Femur (tissue), 1 donor: Measurements from ENCODE around the gene VDR.

Source experiments
- DNase-seq: peaks from one replicate; pipeline ENCODE4 v3.0.0-alpha.2; 2017

VDR gene

DNA sequence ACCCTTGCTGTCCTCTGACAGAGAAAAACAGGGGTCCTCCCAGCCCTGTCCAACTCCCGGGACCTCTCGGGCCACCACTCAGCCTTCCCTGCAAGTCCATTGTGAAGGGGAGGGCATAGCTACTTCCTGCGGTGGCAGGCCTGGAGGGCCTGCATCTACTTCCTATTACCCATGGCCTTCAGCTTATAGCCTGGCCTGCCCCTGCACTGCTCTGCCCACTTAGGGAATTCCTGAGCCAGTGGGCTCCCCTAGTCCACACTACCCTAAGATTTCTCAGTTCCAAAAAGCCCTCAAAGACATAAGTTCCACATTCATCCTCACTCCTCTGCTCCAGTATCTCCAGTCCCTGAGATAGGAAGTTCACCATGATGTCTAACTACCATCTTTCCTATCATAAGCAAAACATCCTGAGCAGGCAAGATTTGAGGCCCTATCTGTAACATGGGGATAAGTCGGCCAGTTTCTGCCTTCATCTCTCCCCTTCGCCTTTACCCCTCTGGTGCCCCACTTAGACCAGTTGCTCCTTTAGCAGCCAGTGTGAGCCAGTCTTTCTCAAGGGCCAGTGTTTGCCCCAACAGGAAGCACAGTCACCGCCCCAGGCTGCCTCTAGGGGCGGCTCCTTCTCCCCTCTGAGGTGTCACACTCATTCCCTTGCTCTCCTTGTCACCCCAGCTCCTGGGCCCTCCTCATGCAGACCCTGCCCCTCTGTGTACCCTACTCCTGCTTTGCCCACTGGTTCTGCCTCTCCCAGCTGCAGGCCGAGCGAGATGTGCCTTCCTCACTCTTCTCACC lies 96.0 kb downstream of the VDR start:
- no peak for DNase-seq

- peak; percentile 80 for DNase-seq
Measured at GRCh38 chr12:47808050-47808449, 96.7 kb downstream of the VDR start.

DNA sequence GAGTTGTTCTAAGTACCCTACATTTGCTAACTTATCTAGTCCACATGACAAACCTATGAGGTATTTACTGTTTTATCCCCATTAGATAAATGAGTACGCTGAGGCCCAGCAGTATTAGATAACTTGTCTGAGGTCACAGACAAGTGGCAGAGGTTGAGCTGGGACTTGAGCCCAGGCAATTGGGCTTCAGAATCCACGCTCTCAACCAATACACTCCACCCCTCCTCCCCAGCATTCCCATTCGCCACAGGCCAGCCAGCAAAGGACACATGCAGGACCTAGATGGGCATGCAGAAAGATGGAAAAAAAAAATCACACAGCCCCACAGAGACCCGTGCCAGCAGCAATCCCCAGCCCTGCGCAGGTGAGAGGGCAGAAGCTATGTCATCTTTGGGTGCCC lies 97.5 kb downstream of the VDR start:
- DNase-seq: no peak

DNA sequence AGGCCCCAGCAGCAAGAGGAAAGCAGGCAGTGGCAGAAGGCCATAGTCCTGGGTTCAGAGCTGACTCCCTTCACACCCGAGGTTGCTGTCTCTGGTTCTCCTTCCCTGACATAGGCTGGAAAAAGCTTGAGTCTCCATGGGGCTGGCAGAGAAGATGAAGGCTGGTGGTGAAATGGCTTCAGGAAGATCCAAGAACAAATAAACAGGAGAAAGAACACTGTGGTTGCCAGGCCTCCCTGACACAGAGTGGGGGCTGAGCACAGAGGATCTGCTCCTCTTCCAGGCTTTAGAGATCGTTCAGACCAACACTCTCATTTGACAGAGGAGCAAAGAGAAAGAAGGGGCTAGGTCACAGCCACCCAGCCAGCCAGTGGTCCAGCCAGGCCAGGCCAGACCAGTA lies 99.4 kb downstream of the VDR start:
- no peak for DNase-seq

GRCh38 chr12:47804171-47804570 lies 100.6 kb downstream of the VDR start:
- DNase-seq: no peak

- no peak for DNase-seq
Measured at GRCh38 chr12:47803191-47803875, 101.5 kb downstream of the VDR start.

DNA sequence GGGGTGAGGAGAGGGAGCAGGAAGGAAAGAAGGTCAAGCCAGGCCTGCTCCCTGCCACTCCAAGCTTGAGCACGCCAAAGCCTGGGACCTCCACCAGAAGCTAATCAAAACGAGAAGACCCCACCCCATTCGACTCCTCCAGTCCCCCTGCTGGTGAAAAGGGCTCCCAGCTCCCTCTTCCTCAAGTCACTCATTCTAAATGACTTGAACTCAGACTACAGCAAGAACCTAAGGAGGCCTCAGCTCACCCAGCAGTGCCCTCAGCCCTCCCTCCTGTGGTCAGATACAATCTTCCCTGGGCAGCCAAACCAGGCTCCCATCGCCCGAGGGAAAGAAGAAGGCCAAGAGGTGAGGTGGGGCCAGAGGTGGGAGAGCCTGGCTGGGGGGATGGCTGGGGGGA lies 102.5 kb downstream of the VDR start:
- DNase-seq: no peak

GRCh38 chr12:47801904-47802246 lies 102.9 kb downstream of the VDR start:
- DNase-seq: no peak

DNA sequence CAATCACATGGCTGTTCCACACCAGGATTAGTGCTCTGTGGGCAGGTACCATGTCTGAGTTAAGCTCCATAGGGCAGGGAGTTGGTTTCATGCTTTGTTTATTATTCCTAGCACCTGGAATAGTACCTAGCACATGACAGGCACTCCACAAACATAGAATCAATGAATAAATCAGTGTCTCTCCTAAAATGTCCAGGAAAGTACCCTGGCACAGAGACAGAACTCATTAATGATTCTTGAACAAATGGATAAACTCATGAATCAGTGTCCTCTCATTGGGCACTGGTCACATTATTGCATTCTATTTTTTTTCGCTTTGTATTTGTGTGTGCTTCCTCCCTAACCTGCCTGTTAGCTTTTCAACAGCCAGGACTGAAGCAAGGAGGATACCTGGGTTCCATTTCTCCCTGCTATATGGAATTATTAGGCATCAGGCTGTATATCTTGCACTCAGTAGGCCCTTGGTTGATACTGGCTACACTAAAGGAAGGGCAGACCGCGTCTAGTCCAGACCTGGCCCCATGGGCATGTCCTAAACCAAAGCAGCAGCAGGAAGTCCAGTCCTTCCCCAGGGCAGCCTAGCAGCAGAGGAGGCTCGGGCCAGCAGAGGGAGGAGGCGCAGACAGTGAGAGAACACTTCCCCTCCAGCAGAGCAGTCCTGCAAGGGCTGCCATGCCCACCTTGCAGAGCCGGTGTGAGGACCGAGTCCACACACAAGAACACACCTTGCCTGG lies 103.5 kb downstream of the VDR start:
- DNase-seq: no peak

DNA sequence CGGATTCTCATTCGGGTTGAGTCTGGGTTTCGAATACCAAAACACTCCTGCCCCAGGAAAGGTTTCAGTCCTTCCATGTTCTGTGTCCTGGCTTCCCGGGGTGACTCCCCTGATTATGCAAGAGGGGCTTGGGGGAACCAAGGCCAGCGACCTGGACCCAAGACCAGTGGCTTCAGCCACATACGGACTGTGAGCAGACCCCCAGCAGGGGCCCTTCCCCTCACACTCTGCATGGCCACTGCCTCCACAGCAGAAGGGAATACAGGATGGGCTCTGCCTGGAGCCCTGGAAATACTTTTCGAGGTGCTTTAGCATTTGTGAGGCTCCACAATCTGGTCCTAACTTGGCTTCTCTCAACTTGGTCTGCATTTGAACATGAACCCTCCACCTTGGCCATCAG lies 104.2 kb downstream of the VDR start:
- DNase-seq: no peak

DNA sequence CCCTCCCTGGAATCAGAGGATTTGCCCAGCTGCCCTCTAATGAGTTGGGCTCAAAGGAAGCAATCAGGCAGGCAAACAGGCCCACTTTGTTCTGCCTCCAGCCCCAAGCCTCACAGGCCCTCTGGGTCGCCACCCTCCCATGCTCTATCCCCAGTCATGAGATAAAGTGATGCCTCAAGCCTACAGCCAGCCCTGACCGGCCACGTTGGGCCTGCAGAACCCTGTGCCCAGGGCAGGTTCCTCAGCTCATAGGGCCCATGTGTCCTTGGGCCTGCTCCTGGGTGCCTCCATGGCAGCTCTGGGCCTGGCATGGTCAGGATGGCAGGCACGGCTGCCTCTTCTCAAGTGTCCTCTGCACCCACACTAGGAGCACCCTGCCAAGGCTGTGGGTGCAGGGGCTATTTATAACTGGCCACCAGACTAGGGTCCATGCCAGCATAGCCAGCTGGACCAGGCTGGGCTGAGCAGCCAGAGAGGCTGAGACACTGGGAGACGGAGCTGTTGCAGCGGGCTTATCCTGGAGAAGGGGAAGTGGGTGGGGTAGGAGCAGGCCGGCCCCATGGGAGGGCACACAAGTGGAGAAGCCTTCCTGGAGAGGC lies 105.3 kb downstream of the VDR start:
- peak; percentile 57 for DNase-seq

DNA sequence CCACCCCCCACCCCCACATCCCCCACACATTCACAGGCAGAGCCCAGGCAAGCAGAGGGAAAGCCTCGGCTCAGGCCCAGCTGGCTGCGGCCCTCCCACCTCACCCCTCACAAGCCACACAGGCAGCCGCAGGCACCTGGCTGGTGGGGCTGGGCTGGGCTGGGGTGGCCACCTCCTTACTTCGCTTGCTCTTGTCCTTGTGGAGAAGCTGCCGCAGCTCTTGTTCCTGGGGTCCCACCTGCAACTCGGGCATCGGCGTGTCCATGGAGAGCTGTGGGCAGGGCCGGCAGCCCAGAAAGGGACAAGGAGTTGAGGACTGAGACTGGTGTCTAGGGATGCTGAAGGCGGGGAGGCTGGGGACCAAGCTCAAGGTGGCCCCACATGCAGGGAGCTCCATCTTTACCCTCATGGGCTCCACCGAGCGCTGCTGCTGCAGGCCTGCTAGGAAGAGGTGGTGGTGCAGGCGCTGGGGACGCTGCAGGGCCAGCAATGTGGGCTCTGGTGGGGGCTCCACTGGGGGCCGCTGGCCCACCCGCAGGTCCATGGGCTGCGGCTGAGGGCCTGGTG lies 106.3 kb downstream of the VDR start:
- no peak for DNase-seq

- no peak for DNase-seq
Measured at GRCh38 chr12:47797441-47797840, 107.4 kb downstream of the VDR start.

DNA sequence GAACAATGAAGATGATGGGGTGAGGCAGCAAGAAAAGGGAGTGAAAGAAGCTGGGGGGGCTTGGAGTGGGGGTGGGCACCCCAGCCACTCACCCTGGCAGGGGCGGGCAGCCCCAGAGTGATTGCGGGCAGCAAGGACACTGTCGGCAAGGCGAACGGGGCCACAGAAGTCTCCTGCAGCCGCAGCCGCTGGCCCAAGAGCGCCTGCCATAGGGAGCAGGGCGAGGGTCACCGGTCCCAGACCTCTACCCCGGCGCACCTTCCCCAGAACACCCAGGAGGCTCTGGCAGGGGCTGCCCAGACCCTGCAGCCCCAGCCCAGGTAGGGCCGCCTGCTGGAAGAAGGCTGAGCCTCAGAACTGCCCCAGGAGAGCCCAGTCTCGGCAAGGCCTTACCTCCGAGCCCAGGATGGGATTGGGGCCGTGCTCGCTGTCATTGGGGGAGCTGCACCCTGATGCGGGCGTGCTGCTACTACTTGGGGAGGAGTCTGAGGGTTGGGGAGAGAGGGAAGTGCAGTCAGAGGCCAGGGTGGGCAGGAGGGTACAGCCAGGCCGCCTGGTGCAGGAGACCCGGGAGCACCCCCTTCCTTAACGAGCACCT lies 108.9 kb downstream of the VDR start:
- no peak for DNase-seq

GRCh38 chr12:47795121-47795813 lies 109.5 kb downstream of the VDR start:
- DNase-seq: no peak

- DNase-seq: no peak
Measured at GRCh38 chr12:47794679-47795078, 110.1 kb downstream of the VDR start.

DNA sequence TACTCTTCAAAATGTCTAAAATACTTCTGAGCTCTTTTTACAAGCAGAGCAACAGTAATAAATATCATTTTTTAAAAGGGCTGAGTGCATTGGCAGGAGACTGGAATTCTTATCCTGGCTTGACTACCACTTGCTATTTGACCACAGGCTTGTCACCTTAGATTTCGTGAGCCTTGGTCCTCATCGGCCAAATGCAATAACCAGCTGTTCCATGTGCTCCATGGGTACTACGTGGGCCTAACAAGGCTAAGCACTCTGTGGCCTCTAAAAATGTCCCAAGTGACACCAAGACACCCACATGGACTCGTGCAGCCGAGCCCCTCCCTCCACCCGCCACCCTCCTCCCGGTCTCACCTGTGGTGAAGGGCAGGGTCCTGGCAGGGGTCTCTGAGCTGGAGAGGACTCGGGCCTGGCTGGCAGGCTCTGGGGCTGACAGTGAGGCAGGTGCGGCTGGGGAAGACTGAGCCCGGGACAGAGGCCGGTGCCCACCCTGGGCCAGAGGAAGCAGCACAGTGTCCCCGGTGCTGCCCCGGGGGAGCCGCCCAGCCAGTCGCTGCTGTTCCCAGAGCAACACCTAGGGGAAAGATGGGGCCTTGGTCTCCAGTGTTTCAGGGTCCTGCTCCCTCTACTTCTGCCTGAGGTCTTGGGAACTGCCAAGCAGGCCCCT lies 111.6 kb downstream of the VDR start:
- no peak for DNase-seq

DNA sequence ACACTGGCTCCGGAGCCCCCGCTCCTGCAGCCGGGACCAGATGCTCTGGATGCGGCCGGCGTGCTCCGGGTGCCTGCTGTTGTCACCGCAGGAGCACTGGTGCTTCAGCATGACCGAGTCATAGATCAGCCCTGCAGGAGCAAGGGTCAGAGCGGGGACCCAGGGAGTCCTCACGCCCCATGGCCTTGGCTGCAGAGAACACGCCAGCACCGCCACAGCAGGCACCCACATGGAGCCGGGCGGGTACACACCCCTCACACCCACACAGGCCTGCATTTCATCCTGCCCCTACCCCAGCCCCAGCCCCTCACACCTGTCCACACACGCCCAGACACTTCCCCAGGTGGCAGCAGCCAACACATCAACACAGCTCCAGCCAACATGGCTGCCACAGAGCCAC lies 112.9 kb downstream of the VDR start:
- DNase-seq: no peak
